ENCODE data around the gene FKBP5.
"Not testable (repeated sequence)": the region's sequence is repeated elsewhere in the genome, so short reads cannot be mapped to it uniquely, and the experiment has no call there.

The FKBP5 gene

DNA sequence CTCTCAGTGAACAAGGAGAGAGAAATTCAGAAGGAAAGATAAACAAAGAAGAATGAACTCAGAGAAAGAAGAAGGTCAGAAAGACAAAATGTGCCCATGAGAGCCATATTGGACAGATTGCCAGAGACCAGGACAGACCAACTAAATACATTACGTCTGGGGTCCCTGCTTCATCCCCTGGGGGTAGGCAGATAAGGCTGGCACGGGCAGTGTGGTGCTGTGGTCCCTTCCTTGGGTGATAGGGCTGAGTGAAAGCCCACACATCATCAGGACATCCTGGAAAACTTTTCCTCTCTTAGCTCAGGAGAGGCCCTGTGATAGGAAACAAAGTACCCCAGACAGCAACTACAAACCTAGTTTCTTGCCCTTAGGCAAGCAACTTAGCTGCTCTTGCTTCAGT is 34.9 kb upstream of the FKBP5 start:
- DNase-seq, result no peak

DNA sequence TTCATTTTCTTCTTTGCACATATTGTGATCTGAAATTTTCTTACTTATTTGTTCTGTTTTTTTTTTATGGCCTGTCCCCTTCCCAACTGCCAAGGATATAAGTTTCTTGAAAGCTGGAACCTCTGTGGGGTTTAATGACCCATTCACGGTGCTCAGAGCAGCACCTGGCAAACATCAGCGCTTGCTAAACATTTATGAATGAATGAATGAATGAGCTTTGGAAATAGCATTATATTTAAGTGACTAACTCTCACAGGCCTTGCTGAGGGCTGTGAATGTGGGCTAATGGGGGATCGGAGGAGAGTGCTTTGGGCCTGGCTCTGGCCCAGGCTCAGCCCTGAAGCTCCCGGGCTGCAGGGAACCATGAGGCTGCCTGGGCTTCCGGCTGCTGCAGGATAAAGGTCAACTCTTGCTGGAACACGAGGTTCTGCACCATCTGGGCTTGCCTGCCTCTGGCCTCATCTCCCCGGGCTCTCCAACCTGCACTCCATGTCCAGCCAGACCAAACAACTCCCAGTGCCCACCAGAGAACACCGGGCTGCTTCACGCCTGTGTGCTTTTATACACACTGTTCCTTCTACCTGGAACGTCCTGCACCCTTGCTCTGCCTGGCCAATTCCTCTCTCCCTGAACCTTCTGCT is 33.5 kb upstream of the FKBP5 start:
- no peak for DNase-seq

DNA sequence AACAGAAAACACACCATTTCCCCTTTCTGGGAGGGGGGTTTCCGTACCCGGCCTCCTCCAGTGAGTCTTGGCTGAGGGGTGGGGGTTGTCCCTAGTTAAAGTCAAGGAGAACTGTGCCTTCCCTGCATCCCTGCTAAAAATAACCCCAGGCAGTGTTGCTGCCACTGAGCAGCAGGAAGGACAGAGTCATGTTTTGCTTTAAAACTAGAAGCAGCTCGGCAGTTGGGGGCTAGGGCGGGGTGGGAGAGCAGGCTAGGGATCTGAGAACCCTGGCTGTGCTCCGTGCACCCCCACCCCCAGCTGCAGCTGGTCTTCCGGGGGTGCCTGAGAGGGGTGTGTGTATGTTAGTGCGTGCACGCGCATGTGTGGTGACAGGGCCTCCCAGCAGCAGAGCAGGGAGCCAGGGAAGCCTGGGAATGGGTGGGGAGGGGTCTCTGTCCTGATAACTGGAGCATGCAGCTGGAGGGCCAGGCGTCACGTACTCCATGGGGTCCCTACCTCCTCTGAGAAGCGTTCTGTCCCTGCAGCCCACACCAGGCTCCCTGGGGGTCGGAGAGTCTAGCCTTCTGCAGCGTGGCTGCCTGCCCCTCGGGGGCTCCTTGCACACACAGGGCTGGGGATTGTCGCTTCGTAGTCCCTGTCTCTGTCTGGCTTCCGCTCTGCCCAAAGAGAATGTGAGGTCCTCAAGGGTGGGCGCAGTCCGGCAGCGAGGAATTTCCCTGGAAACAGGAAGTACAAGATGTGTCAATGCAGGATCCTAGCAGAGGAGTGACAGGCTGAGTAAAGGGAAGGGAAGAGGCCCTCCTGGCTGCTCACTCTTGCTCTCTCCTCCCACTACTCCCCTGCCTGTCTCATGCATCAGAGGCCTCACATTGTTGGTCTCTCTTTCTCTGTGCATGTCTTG is 31.4 kb upstream of the FKBP5 start:
- DNase-seq, result peak; percentile 92 to 97

DNA sequence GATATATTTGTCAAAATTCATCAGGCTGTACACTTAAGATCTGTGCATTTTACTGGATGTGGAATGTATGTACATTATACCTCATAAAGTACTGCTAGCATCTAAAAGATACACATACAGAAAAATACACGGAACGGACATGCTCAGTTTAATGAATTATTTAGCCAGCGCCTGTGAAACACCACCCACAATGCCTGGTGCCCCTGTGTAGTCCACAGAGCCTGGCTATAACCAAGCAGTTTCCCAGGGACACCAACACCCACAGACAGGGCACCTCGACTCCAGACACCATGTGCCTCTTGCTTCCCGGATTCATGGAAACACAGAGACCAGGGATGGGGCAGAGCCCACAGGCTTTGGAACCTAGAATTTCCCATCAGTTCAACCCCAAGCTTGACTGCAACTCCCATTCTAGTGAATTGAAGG is 30.7 kb upstream of the FKBP5 start:
- DNase-seq, result no peak

DNA sequence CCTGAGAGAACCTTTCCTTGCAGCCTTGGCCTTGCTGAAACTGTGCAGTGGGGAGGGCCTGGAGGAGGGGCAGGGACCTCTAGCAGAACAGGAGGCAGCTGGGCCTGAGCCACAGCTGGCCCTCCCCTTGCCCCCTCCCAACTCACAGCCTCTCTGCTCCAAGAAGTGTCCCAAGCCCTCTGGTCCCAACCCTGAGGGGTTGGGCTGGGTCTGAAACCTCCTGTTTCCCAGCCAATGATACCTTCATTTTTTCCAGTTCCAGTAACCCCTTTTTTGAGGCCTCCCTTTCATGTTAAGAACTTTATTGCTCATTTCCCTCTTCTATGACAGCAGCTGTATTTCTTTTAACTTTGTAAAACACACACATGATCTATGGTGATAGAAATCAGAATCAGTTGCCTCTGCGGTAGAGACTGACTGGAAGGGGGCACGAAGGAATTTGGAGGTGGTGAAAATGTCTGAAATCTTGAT is 30.2 kb upstream of the FKBP5 start:
- no peak for DNase-seq

DNA sequence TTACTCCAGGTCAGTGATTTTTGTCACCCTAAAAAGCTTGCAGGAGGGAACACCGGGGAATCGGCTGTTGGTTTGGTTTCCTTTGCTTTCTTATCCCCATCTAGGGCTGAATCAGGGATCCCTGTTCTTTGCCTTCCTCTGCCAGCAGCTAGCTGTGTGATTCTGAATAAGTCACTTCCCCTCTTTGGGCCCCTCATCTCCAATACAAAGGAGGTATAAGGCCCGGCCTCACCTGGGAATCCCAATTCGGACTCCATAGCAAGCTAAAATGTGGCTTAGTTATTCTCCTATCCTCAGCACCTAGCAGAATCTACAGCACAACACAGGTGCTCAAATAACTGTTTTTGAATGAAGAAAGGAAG is 29.6 kb upstream of the FKBP5 start:
- DNase-seq, result no peak

DNA sequence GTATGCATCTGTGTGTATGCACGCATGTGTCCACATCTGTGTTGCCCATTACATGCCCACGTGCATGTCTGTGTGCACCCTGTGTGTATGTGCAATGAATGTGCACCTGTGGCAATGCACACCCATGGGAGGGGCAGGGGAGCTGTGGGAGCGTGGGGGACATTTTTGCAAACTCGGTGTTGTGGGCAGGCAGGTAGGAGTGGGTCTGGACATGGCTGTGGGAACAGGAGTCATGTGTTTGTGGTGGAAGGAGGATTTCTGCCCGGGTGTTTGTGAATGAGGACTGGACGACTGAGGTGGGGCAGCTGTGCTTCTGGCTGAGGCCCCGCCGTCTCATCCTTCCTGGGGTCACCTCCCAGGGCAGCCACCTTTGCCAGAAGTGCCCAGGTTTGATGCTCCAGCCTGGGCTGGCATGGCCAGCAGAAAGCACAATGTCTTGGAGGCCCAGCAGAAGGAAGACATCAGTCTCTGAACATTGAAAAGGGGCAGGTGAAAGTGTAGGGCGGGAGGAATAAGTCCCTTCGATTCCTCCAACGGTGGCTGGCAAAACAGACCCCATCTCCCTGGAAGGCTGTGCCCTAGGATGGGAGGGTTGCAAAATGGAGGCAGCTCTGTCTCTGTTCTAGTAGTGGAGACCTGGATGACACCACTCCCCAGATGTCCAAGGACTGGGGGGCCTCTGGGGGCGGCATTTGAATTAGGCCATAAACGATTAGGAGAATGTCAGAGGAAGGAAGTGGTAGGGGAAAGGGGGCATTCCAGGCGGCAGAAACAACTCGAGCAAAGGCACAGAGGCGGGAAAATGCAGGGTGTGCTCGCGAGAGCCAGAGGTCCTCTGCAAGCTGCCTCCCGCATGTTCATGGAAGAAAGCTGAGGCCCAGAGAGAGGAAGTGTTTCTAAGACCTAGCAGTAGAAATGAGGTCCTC is 29.0 kb upstream of the FKBP5 start:
- DNase-seq, result peak; percentile 32 to 66

DNA sequence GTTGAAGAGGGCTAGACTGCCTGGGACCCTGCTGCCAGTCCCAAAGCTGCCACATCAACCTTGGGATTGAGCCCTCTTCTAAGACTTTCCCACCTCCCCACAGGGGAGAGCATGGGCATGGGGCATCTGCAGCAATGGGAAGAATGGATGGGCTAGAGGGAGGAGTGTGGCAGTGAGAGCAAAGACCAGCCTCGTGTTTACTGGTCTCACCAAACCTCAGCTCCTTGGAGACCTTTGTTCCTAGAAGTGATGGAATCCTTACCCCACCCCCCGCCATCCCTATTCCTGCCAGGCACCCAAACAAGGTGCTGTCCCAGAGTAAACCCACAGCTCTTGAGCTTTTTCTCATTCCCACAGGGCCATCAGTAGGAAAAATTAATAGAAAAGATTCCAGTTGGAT is 28.1 kb upstream of the FKBP5 start:
- no peak for DNase-seq

DNA sequence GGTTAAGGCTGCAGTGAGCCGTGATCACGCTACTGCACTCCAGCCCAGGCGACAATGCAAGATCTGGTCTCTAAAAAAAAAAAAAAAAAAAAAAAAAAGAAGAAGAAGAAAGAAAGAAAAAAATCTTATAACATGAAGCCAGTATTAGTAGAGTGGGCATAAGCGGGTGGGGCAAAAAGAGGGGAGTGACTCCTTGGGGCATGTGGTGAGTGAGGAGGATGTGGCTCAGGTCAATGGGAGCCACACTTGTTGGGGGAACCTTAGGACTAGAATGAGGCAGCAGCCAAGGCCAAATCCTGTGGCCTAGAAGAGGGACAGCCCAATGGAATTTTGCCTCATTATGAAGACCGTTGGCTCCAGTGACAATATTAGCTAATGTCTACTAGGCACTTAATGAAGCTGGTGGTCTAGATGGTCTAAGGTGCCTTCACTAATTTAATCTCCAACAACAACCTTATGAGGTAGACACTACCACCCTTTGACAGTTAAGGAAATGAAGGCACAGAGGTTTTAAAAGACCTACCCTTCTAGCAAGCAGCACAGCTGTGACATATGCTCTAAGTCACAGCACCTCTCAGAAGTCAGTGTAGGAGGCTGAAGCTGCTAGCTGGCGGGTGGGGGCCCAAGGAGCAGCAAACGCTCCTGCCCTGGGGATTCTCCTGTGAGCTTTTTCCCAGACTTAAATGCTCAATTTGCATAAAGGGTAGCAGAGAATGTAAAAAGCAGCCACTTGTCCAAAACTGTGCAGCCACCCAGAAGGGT is 24.5 kb upstream of the FKBP5 start:
- DNase-seq, result peak in 1 of 2 donors; percentile 48

DNA sequence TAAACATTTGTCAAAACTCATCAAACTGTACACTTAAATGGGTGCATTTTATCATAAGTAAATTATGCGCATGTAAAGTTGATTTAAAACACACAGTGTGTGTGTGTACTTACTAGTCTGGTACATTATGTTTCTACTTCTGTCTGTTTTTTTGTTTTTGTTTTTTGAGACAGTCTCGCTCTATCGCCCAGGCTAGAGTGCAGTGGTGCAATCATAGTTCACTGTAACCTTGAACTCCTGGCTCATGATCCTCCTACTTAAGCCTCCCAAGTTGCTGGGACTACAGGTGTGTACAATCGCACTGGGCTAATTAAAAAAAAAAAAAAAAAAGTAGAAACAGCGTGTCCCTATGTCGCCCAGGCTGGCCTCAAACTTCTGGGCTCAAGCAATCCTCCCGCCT is 23.0 kb upstream of the FKBP5 start:
- no peak for DNase-seq

DNA sequence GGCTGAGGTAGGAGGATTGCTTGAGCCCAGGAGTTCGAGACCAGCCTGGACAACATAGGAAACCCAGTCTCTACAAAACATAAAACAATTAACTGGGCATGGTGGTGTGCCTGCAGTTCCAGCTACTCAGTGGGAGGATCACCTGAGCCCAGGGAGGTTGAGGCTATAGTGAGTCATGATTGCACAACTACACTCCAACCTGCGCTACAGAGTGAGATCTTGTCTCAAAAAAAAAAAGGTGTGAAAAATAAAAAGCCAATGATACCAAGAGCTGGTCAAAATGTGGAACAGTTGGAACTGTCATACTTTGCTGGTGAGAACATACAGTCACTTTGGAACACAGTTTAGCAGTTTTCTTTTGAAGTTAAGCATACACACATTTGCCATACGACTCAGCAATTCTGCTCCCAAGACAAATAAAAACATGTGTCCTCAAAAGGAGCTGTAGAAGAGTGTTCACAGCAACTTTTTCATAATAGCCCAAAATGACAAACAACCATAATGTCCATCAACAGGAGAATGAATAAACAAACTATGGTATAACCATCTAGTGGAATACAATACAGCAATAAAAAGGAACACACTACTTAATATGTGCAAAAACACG is 21.6 kb upstream of the FKBP5 start:
- DNase-seq, result no peak

DNA sequence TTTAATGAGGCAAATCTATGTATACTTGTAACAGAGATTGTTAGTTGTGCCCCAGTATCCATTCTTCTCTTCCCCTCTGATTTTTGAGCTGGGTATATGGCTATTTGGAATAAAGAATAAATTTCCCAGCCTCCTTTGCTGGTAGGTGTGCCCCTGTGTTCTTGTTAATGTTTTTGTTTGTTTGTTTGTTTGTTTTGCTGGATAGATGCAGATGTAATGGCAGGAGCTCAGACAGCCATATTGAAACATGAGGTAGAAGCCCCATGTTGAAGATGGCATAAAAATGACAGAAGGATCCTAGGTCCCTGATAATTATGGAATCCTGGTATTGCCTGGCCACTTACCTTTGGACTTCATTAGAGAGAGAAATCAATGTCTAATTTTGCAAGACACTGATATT is 19.9 kb upstream of the FKBP5 start:
- no peak for DNase-seq

DNA sequence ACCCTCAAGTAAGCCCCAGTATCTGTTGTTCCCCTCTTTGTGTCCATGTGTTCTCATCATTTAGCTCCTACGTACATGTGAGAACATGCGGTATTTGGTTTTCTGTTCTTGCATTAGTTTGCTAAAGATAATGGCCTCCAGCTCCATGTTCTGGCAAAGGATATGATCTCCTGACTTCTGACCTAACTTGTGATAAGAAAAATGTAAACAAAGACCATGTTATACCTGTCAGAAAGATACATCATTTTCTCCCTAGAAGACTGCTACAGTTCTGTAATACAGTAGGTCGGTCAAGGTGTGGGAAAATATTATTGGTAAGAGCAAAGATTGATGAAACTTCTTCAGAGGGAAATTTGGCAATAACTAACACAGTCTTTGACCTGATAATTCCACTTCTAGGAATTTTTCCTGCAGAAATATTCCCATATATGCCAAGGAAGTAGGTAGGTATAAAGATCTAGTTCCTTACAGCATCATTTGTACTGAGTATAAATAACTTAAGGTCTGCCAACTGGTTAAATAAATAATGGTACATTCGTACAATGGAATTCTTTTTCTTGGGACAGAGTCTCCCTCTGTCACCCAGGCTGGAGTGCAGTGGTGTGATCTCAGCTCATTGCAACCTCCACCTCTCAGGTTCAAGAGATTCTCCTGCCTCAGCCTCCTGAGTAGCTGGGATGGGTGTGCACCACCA is 19.1 kb upstream of the FKBP5 start:
- DNase-seq, result no peak

DNA sequence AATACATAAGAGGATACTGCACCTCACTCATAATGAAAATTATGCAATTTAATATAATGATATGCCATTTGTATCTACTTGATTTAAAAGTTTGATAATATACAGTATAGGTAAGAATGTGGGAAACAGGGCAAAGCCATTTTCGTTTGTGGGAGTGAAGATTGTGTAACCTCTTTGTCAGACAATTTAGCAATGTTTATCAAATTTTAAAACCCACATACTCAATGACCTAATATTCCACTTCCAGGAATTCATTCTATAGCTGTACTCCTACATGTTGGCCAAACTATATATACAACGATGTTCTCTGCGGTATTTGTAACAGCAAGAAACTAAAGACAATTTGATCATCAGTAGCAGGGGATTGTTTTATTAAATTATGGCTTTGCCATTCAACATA is 17.8 kb upstream of the FKBP5 start:
- DNase-seq, result peak; percentile 85

DNA sequence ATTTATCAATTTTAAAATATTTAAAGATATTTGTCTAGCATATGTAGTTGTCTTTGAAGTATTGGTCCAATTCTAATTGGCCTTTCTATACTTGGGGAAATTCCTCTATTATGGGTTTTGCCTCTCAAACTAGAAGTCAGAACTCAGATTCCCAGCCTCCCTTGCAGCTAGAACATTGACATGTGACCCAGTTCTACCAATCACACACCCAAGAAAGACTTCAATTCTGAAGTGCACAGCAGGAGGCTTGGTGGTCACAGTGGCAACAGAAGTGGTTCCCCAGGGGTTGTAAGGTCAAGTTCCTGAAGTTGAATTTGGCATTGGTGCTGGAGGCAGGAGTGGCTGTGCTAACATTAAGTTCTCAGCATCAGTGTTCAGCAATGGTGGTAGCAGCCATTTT is 14.8 kb upstream of the FKBP5 start:
- peak in 1 of 2 donors; percentile 20 for DNase-seq

DNA sequence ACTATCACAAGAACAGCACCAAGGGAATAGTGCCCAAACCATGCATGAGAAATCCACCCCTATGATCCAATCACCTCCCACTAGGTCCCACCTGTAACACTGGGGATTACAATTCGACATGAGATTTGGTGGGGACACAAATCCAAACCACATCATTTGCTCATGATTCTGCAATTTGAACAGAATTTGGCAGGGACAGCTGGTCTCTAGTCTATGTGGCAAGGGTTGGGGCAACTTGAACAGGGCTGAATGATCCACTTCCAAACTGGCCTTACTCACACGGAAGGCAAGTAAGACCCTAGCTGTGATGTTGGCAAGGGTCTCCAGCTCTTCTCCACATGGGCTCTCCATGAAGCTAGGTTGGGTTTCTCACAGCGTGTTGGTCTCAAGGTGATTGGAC is 10.1 kb upstream of the FKBP5 start:
- DNase-seq, result no peak

DNA sequence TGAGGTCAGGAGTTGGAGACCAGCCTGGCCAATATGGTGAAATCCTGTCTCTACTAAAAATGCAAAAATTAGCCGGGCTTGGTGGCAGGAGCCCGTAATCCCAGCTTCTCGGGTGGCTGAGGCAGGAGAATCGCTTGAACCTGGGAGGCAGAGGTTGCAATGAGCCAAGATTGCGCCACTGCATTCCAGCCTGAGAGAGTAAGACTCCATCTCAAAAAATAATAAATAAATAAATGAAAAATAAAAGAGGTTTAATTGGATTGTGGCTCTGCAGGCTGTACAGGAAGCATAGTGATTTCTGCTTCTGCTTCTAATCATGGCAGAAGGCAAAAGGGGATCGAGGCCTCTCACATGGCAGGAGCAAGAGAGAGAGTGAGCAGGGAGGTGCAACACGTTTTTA is 9.7 kb upstream of the FKBP5 start:
- DNase-seq, result not testable (repeated sequence)

DNA sequence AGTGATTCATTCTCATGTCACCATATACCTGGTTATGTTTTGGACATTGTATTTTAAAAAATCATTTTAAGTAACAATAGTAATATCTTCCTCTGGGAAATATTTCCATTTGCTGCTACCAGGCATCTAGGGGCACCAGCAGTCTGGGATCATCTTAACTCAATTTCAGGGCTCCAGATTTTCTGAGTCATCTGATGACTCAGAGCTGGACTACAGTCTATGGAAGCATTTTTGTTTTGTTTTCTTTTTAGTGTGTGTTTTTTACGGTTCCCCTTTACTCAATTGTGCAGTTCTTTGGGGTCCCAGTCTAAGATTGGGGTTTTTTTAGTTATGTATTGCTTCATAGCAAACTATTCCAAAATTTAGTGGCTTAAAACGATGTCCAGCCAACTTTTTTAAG is 5.7 kb upstream of the FKBP5 start:
- peak; percentile 59 to 63 for DNase-seq

DNA sequence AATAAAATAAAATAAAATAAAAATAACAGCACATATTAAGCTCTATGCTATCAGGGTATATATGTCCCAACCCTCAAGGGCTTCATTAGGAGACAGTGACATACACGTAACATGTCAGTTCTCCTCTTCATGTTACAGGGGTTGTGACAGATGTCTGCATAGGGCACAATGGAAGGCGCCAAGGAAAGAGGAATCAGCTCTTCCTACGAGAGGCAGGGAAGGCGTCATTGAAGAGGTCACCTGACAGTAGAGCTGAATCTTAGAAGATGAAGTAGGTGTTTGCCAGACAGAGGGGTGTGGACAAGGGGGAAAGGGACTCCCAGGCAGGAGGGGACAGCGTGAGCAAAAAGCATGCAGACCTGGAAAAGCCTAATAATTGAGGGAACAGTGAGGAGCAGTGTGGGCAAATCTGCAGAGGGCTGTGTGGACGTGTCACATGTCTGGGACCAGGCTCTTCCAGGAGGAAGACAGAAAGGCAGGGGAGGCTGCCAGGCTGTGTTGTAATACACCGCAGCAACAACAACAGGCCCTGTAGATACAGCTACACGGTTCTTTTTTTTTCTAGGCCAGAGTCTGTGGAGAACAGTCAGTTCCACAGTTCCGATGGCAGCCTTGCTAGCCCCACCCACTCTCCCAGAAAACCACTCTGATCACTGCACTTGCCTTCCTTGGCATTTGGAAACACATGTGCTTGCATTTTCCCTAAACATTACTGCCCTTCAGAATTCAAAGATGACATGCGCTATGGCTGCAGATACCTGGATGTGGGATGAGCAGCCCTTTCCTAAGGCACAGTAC is 2.5 kb upstream of the FKBP5 start:
- peak; percentile 63 to 89 for DNase-seq

DNA sequence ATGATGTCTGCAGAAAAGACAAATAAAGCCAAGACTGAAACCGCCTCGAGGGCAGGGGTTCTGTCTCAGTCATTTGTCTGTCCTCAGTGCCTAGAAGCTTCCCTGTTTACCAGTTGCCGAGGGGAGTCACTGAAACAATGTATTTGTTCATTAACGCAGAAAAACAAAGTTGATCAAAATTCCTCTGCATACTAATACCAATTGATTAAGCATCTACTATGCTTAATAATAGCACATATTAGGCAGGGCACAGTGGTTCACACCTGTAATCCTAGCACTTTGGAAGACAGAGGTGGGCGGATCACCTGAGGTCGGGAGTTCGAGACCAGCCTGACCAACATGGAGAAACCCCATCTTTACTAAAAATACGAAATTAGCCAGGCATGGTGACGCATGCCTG is 1.8 kb upstream of the FKBP5 start:
- no peak for DNase-seq

DNA sequence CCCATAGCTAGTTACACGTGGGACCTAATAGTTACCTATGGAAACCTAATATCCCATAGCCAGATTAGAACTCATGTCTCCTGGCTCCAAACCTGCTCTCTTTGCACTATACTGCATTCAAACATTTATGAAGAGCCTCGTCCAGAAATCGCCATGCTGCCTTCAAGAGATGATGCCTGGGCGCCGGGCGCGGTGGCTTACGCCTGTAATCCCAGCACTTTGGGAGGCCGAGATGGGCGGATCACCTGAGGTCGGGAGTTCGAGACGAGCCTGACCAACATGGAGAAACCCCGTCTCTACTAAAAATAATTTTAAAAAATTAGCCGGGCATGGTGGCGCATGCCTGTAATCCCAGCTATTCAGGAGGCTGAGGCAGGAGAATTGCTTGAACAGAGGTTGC is 1.3 kb upstream of the FKBP5 start:
- not testable (repeated sequence) for DNase-seq
